Activated naive CD8-positive, alpha-beta T cell (primary cell): ENCODE measurements around the gene NQO2.
A peak's percentile ranks its signal among the peaks of the same experiment; 100 is the strongest.

Experiments used
- H3K27ac Mint-ChIP-seq: one replicate; pipeline ENCODE4 v1.8.0; 2021; ENCODE audit warnings: mixed read lengths
- H3K27me3 Mint-ChIP-seq: one replicate; pipeline ENCODE4 v1.8.0; 2021; ENCODE audit warnings: mixed read lengths
- H3K36me3 Mint-ChIP-seq: one replicate; pipeline ENCODE4 v1.8.0; 2021; ENCODE audit warnings: mixed read lengths
- H3K4me1 Mint-ChIP-seq: one replicate; pipeline ENCODE4 v1.8.0; 2021; ENCODE audit warnings: low read depth, mixed read lengths
- H3K4me3 Mint-ChIP-seq: one replicate; pipeline ENCODE4 v1.8.0; 2021; ENCODE audit warnings: mild to moderate bottlenecking, mixed read lengths
- H3K9me3 Mint-ChIP-seq: one replicate; pipeline ENCODE4 v1.8.0; 2021; ENCODE audit warnings: low read depth, mixed read lengths

NQO2 gene, protein sequence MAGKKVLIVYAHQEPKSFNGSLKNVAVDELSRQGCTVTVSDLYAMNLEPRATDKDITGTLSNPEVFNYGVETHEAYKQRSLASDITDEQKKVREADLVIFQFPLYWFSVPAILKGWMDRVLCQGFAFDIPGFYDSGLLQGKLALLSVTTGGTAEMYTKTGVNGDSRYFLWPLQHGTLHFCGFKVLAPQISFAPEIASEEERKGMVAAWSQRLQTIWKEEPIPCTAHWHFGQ

DNA sequence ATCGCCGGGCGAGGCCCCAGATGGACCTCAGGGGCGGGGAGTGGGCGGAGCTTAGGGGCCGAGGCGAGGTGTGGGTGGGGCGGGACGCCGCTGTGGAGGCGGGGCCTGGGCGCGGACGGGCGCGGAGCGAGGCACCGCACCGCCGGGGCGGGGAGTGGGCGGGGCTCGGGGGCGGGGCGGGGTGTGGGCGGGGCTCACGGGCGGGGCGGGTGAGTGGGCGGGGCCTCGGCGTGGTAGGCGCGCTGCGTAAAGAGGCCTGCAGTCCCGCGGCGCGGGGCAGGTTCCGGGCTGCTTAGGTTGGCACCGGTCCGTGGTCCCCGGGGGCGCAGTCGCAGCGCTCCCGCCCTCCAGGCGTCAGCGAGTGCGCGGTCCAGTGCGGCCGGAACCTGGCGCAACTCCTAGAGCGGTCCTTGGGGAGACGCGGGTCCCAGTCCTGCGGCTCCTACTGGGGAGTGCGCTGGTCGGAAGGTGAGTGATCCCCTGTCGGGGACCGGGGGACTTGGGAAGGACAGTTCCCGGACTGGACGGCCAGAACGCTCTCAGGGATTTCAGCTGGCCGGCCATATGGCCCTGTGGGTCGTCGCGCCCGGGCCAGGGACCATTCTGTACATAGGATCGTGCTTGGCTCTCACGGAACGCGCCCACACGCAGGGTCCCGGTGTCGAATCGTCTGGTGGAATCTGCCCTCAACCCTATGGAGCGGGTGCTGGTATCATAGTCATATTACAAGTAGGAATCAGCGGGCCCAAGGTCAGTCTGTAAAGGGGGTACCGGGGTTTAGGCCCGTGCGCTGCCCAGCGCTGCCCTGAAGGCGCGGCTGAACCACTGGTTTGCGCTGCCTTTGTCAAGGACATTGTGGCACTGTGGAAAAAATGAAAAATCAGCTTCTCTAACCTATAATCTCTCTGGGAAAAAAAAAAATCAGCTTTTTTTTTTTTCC is at the start of gene NQO2:
Gene NQO2, plus strand, starts transcription at position 277 of the 940 bp plus-strand sequence. CDS start 6,659 bp downstream, outside the sequence.
- H3K27me3 Mint-ChIP-seq: no peaks in the 10 kb centered on the region
- H3K9me3 Mint-ChIP-seq: no peaks in the 10 kb centered on the region
- peak within 1 kb of the TSS; percentile 93 for H3K4me3 Mint-ChIP-seq
- peak within 1 kb of the TSS; percentile 84 for H3K27ac Mint-ChIP-seq
- H3K36me3 Mint-ChIP-seq: peaks cover 3% of the 10 kb centered on the region
- peaks cover 15% of the 10 kb centered on the region for H3K4me1 Mint-ChIP-seq

- H3K27me3 Mint-ChIP-seq: no peaks in the 10 kb centered on the region
- peaks cover 5% of the 10 kb centered on the region for H3K36me3 Mint-ChIP-seq
- peaks cover 13% of the 10 kb centered on the region for H3K4me1 Mint-ChIP-seq
- H3K4me3 Mint-ChIP-seq: no peak overlapping the region
- no peaks in the 10 kb centered on the region for H3K9me3 Mint-ChIP-seq
- H3K27ac Mint-ChIP-seq: no peak overlapping the region
These were observed 49.0 kb upstream of the NQO2 start for GRCh38 chr6:2950713-2951112.

DNA sequence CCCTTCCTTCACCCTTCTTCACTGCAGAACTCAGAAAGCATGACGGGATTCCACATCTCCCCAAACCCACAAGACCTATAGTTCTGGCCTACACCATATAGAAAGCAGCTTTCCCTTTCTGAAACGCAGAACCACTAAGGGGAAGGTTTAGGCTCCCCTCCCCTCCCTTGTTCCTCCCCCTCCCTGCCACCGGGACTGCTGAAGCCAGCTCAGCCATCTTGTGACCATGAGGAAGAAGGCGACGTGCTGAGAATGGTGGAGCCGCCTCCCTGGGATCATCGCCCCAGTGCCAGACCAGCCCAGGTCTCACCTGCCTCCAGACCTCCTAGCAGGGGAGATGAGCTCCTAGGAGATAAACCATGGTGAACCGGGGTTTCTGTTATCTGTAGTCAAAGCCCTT is 48.0 kb upstream of the NQO2 start:
- no peak overlapping the region for H3K4me3 Mint-ChIP-seq
- peaks cover 13% of the 10 kb centered on the region for H3K4me1 Mint-ChIP-seq
- H3K27ac Mint-ChIP-seq: peak overlapping the region; percentile 50
- H3K27me3 Mint-ChIP-seq: no peaks in the 10 kb centered on the region
- H3K36me3 Mint-ChIP-seq: peaks cover 5% of the 10 kb centered on the region
- H3K9me3 Mint-ChIP-seq: no peaks in the 10 kb centered on the region

GRCh38 chr6:2952557-2953095 is 47.1 kb upstream of the NQO2 start:
- Mint-ChIP-seq H3K4me3 (peak overlapping the region; percentile 53), H3K27me3 (no peaks in the 10 kb centered on the region), H3K9me3 (no peaks in the 10 kb centered on the region), H3K27ac (no peak overlapping the region), H3K36me3 (peaks cover 5% of the 10 kb centered on the region), H3K4me1 (peaks cover 14% of the 10 kb centered on the region)

- Mint-ChIP-seq H3K27me3 (no peaks in the 10 kb centered on the region), H3K4me3 (no peak overlapping the region), H3K4me1 (peaks cover 18% of the 10 kb centered on the region), H3K27ac (no peak overlapping the region), H3K9me3 (no peaks in the 10 kb centered on the region), H3K36me3 (peaks cover 5% of the 10 kb centered on the region)
These were observed 46.6 kb upstream of the NQO2 start for GRCh38 chr6:2953098-2953497.

GRCh38 chr6:2956930-2957685 is 42.6 kb upstream of the NQO2 start:
- H3K27me3 Mint-ChIP-seq: no peaks in the 10 kb centered on the region
- H3K27ac Mint-ChIP-seq: no peak overlapping the region
- H3K4me1 Mint-ChIP-seq: peaks cover 25% of the 10 kb centered on the region
- H3K9me3 Mint-ChIP-seq: no peaks in the 10 kb centered on the region
- peaks cover 2% of the 10 kb centered on the region for H3K36me3 Mint-ChIP-seq
- H3K4me3 Mint-ChIP-seq: no peak overlapping the region

- Mint-ChIP-seq H3K36me3 (peaks cover 2% of the 10 kb centered on the region), H3K27me3 (no peaks in the 10 kb centered on the region), H3K9me3 (no peaks in the 10 kb centered on the region), H3K27ac (no peak overlapping the region), H3K4me1 (peaks cover 26% of the 10 kb centered on the region), H3K4me3 (no peak overlapping the region)
These were observed 41.9 kb upstream of the NQO2 start for GRCh38 chr6:2957696-2958330.

GRCh38 chr6:2958331-2958711 is 41.4 kb upstream of the NQO2 start:
- H3K27ac Mint-ChIP-seq: peak overlapping the region; percentile 54
- no peak overlapping the region for H3K4me3 Mint-ChIP-seq
- H3K36me3 Mint-ChIP-seq: peaks cover 2% of the 10 kb centered on the region
- peaks cover 26% of the 10 kb centered on the region for H3K4me1 Mint-ChIP-seq
- no peaks in the 10 kb centered on the region for H3K27me3 Mint-ChIP-seq
- no peaks in the 10 kb centered on the region for H3K9me3 Mint-ChIP-seq

- no peaks in the 10 kb centered on the region for H3K9me3 Mint-ChIP-seq
- peaks cover 30% of the 10 kb centered on the region for H3K4me1 Mint-ChIP-seq
- H3K27ac Mint-ChIP-seq: peak overlapping the region; percentile 54
- H3K27me3 Mint-ChIP-seq: no peaks in the 10 kb centered on the region
- H3K4me3 Mint-ChIP-seq: no peak overlapping the region
- peaks cover 2% of the 10 kb centered on the region for H3K36me3 Mint-ChIP-seq
These were observed 40.9 kb upstream of the NQO2 start for GRCh38 chr6:2958776-2959175.

- no peaks in the 10 kb centered on the region for H3K36me3 Mint-ChIP-seq
- no peaks in the 10 kb centered on the region for H3K9me3 Mint-ChIP-seq
- no peak overlapping the region for H3K4me3 Mint-ChIP-seq
- no peaks in the 10 kb centered on the region for H3K27me3 Mint-ChIP-seq
- peak overlapping the region; percentile 43 for H3K27ac Mint-ChIP-seq
- peaks cover 32% of the 10 kb centered on the region for H3K4me1 Mint-ChIP-seq
These were observed 39.6 kb upstream of the NQO2 start for GRCh38 chr6:2959909-2960719.

- no peaks in the 10 kb centered on the region for H3K9me3 Mint-ChIP-seq
- H3K4me1 Mint-ChIP-seq: peaks cover 32% of the 10 kb centered on the region
- H3K27me3 Mint-ChIP-seq: no peaks in the 10 kb centered on the region
- no peak overlapping the region for H3K27ac Mint-ChIP-seq
- H3K36me3 Mint-ChIP-seq: no peaks in the 10 kb centered on the region
- H3K4me3 Mint-ChIP-seq: no peak overlapping the region
These were observed 38.8 kb upstream of the NQO2 start for GRCh38 chr6:2960935-2961334.

DNA sequence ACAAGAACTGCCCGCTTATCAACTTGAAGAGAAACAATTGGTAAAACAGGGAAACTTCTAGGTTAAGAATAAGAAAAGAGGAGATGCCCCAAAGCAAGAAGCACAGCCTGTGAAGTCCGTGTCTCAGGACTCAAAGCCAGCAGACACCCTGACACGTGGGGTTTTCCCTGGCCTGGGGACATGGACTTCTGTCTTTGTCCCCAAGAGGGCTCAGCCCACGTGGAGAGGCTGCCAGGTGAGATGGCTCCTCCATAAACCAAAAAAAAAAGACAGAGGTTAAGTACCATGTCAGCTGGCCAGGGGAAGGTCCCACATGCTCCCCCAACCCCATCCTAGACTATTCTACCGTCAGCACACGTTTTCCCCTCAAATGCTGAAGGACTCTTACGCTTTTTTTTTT is 38.2 kb upstream of the NQO2 start:
- no peaks in the 10 kb centered on the region for H3K27me3 Mint-ChIP-seq
- no peaks in the 10 kb centered on the region for H3K36me3 Mint-ChIP-seq
- H3K9me3 Mint-ChIP-seq: no peaks in the 10 kb centered on the region
- H3K4me1 Mint-ChIP-seq: peaks cover 38% of the 10 kb centered on the region
- no peak overlapping the region for H3K4me3 Mint-ChIP-seq
- no peak overlapping the region for H3K27ac Mint-ChIP-seq

GRCh38 chr6:2962004-2962403 is 37.7 kb upstream of the NQO2 start:
- H3K27ac Mint-ChIP-seq: no peak overlapping the region
- H3K4me1 Mint-ChIP-seq: peaks cover 41% of the 10 kb centered on the region
- H3K9me3 Mint-ChIP-seq: no peaks in the 10 kb centered on the region
- no peaks in the 10 kb centered on the region for H3K27me3 Mint-ChIP-seq
- no peaks in the 10 kb centered on the region for H3K36me3 Mint-ChIP-seq
- no peak overlapping the region for H3K4me3 Mint-ChIP-seq

GRCh38 chr6:2962636-2963035 is 37.1 kb upstream of the NQO2 start:
- Mint-ChIP-seq H3K4me1 (peaks cover 45% of the 10 kb centered on the region), H3K27me3 (no peaks in the 10 kb centered on the region), H3K36me3 (peaks cover 2% of the 10 kb centered on the region)

More at GRCh38 chr6:2962636-2963035, 37.1 kb upstream of the NQO2 start:
- H3K9me3 Mint-ChIP-seq: no peaks in the 10 kb centered on the region
- H3K27ac Mint-ChIP-seq: no peak overlapping the region
- no peak overlapping the region for H3K4me3 Mint-ChIP-seq
